GM19438 (cell line): ENCODE results near the gene ENOX1.

Source experiments
- ATAC-seq: cut with Tn5 transposase; IDR thresholded peaks from one replicate; pipeline ENCODE4 v1.9.1; 2021; ENCODE audit warnings: low read depth; ENCODE audit not compliant: unreplicated experiment

ENOX1 gene

GRCh38 chr13:43749503-43749902, 37.3 kb downstream of the ENOX1 start:
- ATAC-seq: no peak

- no peak for ATAC-seq
Observed at GRCh38 chr13:43744261-43745031, 42.3 kb downstream of the ENOX1 start.

DNA sequence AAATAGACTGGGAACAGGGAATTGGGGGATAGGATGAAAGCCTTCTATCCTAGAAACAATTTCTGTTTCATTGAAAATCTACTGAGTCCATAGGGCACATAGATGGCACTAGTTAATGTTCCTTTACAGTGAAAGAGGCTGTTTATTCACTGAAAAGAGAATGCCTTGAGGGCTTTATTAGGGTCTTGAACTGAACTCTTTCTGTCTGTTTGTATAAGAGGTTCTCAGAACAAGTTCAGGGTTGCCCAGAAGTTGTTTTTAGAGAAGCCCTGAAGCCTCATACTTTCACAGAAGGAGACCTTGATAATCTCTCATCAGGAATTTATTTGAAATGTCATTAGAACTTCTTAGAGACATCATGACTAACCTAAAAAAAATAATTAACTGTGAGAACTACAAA, 43.9 kb downstream of the ENOX1 start:
- ATAC-seq: no peak

DNA sequence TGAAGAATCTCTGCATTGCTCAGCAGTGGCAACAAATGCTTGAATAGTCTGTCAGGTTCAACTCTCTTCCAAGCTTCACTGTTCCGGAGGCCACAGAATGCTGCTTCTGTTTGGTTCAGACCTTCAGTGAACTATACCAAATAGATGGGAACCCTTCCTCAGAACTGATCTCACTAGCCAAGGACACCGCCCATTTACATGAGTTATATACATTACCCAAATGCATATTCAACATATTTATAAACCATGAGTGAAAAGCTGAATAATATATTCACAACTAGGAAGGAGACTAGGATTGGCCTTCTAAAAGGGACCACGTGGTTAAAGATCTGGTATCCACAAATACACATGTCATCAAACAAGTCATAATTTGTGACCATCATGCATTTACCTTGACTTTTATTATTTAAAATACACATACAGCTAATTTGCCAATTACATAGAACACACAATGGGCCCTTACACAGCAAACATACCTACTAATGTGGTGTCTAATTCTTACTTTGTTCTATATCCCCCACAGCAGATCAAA, 49.3 kb downstream of the ENOX1 start:
- no peak for ATAC-seq

GRCh38 chr13:43732726-43733125, 54.0 kb downstream of the ENOX1 start:
- ATAC-seq: no peak

DNA sequence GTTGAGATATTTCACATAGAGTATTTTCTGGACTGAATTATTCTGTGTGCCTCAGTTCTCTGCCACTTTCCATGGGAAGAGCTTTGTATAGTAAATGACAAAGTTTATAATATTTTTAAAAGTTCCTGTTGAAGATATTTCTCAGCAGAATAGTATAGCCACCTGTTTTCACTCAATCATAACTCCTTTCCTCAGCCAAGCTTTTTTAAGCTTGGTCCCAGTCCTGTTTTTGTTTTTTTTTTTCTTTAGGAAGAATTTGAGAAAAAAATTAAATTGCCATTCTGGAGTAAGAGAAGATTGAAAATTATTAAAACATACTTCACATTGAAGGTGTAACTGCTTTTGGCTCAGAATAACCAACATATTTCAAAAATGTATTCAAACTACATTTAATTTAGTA, 55.5 kb downstream of the ENOX1 start:
- no peak for ATAC-seq

DNA sequence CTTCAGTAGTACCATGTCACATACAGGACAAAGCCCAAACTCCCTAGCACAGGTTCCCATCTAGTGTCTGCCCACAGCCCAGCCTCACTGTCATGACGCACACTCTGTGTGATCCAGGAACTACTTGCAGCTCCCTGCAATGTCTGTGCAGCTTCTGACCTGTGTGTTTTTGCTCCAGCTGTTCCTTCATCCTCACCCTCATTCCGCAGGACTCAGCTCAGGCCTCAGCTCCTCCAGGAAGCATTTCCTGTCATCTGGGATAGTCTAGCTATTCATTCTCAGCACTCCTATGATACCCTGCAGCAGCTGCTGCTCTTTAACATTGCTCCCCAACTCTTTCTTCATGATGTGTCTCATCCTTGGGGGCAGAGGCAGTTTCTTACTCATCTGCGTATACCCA, 56.1 kb downstream of the ENOX1 start:
- no peak for ATAC-seq

- no peak for ATAC-seq
Observed at GRCh38 chr13:43728421-43728820, 58.4 kb downstream of the ENOX1 start.

DNA sequence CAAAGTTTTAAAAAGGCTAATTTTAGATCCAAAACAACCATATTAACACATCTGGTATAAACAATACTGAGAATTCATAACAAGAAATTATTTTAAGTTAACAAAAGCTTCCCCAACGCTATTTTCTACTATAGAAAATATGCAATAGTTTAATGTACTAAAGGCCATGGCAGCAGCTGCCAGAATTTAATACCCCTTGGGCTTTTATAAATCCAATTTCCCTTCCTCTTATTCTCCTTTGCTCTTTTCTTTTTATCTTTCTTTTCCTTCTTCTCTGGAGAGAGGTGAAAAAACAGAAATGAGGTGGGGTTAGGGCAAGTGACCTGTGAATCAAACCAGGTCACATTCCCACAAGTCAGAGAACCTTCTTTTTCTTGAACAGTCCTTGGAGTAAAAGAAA, 58.9 kb downstream of the ENOX1 start:
- no peak for ATAC-seq

DNA sequence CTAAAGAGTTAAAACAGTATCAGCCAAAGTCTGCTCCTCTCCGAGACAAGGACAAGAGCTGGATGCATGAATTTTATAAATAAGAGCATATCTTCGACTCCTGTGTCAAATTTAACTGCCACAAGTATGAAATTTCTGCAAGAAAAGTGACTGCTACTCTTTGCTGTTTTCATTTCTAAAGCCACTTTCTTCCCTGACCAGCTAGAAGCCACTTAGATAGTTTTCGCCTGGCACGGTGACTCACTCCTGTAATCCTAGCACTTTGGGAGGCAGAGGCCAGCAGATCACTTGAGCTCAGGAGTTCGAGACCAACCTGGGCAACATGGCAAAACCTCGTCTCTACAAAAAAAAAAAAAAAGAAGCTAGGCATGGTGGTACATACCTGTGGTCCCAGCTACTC, 61.3 kb downstream of the ENOX1 start:
- ATAC-seq: no peak

DNA sequence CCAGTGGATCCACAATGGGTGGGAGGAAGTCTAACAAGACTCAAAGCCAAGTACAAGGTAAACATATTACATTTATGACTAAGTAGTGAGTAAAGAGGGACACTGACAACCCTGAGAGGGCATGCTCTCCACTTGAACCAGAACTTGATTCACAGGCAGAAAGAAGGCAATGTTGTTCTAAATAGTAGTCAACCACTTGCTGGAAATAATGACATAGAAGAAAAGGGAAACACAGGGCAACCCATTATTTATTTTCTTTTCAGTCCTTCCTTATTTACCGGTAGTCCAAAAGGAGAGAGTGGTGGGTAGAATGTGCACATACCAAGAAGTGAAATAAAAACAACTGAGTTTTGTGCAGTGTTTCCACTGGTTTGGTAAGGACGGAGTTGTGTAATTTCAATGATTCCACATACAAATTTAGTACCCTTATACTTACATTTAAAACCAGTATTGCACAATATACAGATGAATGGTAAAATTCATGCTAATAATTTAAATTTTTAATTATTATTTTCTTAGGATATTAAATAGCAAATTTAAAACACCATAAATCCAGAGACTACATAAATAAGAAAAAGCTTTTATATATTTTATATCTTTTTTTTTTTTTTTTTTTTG, 65.9 kb downstream of the ENOX1 start:
- no peak for ATAC-seq

- ATAC-seq: no peak
Observed at GRCh38 chr13:43698758-43699157, 88.0 kb downstream of the ENOX1 start.

DNA sequence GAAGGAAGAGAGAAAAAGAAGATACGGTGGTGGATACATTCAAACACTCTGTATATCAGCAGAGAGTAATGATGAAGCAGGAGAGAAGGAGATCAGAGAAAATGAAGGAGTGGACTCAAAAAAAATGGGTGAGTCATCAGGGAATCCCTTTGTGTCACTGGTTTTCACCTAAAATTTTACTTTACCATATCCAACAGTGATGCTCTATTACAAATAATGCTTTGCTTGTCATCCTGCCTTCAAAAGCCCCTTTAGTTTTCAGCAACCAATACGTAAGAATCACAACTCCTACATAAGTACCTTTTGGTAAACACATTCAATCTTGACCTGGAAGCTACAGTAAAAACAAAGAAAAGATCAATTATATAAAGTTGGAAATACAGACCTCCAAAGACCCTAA, 88.8 kb downstream of the ENOX1 start:
- ATAC-seq: no peak

DNA sequence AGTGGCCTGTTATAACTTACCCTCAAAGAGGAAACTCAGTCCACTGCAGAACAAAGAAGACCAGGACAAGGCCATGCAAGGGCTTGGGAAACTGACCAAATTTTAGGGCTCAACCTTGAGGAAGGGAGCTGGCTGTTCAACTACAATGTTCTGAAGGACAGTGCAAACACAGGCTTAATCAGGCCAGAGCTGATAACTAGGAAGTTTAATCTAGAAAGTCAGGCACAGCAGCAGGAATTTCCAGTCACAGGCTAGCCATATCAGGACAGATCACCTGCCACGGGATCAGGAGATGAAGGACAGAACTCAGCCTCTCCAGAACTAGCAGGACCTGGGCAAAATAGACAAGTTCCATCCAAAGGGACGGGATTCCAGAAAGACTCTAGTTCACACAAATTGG, 89.4 kb downstream of the ENOX1 start:
- no peak for ATAC-seq

GRCh38 chr13:43694146-43694664, 92.6 kb downstream of the ENOX1 start:
- ATAC-seq: no peak

DNA sequence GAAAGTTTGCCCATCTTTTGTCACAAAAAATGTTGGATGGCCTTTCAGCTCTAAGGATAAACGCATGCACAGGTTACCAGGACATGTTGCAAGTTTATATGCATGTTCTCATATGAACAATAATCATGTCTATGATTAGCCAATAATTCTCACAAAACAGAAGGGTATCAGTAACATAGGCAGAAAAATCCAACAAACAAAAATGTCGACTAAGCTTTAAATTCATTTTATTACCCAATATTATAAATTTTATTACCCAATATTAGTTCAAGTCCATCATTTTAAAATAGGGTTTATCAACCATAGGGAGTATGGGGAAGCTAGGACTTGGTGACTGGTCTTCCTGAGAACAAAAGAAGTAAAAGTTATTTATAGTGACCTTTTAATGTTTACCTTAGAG, 93.1 kb downstream of the ENOX1 start:
- ATAC-seq: no peak

DNA sequence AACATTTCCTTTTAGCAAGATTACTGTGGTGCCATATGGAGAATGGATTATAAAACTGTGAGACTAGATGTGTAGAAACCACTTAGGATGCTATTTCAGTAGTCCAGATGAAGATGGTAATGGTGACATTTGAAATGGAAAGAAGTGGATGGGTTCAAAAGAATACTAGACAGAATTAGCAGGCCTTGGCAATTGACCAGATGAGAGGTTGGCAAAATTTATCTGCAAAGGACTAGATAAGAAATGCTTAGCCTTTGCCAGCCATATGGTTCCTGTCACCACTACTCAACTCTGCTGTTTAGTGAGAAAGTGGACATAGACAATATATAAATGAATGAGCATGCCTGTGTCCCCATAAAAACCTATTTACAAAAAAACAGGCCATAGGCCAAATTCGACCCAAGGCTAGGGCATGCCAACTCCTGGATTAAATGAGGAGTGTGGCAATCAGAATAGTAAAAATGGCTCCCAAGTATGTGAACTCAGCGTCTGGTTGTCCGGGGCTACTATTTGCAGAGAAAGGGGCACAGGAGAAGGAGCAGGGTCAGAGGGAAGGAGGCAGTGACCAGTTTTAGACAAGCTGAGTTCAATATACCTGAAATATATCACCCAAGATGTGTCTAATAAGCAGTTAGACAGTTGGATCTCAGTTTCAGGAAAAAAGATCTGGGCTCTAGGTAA, 98.4 kb downstream of the ENOX1 start:
- ATAC-seq: no peak

- ATAC-seq: no peak
Observed at GRCh38 chr13:43687038-43687437, 99.7 kb downstream of the ENOX1 start.

- ATAC-seq: no peak
Observed at GRCh38 chr13:43686557-43686956, 100.2 kb downstream of the ENOX1 start.

DNA sequence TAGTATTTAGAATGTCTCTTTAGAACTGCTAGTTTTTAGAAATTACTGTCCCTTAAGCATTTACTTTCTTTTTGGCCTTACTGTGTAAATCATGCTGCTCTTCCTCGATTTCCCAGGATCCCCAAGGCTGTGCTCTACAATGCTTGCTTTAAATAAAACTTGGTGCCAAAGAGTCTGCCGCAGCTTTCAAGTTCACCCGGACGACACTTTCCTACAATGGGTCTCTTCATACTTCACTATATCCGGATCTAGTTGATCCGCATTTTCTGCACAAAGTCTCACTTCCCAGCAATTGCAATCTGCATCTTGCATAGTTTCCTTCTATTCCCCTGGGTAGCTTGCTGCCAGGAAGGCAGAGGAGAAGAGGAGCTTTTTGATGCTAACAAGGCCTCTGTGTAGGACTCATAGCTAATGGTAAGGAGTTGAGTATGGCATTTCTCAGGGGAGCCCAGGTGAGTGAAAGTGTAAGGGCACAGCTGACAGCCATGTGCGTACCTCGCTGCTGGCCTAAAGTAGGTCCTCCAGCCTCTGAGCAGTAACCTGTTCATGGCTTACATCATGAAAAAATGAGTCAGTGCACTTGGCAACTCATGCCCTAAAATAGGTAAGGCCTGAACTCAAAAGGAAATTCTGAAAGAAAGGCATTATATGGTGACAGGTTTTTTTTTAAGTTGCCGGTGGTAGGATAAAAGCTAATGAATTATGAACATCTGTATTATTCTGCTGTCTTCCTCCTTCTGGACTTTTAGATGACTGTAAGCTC, 101.6 kb downstream of the ENOX1 start:
- ATAC-seq: no peak

DNA sequence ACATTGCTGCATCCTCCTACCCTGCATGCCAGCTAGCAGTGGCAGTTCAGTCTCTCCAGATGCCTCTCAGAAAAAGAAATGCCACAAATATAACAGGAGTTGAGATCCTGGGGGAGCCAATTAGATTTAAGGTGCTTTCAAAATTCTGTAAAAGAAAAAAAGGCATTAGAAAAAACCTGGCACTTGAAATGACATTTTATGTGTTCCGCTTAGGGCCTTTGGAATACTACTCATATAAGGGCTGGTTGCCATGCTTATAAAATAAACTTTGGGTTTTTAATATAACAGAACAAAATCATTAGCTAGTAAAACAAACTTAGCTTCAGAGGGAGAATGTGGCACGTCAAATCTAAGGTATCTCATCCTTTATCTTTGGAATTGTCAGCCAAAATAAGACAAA, 104.1 kb downstream of the ENOX1 start:
- no peak for ATAC-seq
